Mesenteric fat pad (tissue), 1 donor: Measurements from ENCODE around the gene P2RX1. TPM values are rescaled to one million over a fixed set of nuclear protein-coding genes. Genes with fewer than 3 reads are reported as not detected.
A peak's percentile ranks its signal among the peaks of the same experiment; 100 is the strongest.

Experiments
- DNase-seq: peaks from one replicate; pipeline ENCODE4 v3.0.0-alpha.2; 2020; ENCODE audit warnings: low spot score
- total RNA-seq: library from RNA; stranded (reverse); fragmentation: NEBNext Ultra II Directional; extraction: Animal tissue kit (Norgen Biotek cat#: 25700); gene quantifications from one replicate; pipeline ENCODE4 v1.2.1, GENCODE V29; 2021
- donor health status: DM: yes; HTN: yes; CAD: no.

Gene P2RX1
- total RNA-seq, 1 donor from 2014 or later: 2.3 TPM

DNA sequence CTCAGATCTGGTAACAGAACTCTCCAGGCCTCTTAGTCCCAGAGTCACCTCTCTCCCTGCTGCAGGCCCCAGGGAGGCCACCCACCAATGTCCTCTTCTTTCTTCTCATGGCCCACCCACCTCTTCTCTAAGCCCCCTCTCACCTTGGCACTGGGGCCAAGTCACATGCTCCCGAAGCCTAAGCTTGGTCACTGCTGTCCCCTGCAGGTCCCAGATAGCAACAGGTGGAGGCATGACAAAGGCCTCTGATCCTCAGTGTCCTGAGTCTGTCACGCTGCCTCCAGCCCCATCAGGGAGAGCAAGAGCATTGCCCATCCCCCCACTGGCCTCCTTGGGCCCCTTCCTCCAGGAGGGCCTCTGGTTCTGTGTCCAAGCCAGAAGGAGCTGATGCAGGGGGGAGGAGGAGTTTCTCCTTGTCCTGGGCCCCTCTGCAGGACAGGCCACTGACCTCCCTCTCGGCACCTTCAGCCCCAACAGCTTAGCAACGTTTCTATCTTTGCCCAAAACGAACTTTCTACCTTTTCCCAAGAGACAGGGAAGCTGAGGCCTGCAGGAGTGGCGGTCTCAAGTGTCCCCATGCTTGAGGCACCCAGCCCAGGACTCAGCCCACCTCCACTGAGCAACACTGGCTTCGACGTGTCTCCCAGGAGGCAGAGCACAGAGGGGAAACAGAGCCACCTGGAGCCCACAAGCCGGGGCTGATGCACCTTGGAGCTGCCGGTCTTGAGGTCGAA, 8.6 kb downstream of the P2RX1 start:
- DNase-seq: no peak

DNA sequence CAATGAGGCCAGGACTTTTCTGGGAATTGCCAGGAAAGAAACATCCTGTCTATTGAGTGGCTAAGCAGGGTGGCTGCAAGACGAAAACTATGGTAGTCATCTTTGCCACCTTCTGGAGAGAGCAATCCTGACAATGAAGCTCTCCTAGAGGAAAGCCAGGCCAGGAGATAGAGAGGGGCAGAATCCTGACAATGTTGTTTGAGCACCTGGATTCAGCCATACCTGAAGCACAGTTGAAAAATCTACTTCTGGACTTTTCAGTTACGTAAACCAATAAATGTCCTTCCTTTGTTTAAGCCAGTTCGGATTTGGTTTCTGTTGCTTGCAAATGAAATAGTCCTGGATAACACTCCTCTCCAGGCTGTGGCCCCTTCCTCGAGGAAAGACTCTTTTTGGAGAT, 9.4 kb downstream of the P2RX1 start:
- DNase-seq: no peak

DNA sequence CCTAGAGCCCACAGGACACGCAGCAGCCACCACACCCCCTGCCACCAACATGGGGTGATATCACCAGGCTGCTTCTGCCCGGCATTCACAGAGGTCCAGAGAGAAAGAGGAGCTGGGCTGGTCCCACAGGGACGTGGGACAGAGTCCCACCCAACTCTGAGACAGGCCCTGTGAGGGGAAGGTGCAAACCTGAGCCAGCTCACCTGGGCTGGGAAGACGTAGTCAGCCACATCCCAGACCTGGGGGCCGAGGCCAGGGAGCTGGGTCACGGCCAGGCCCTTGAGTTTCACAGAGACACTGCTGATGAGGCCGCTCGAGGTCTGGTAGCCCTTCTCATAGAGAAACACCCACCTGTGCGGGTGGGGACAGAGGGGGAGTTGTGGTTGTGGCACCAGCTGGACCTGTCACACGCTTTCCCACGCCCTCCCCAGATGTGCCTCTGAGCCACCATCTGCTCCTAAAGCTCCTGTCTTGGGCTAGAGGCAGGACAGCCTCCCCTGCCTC, 11.2 kb downstream of the P2RX1 start:
- DNase-seq: no peak

DNA sequence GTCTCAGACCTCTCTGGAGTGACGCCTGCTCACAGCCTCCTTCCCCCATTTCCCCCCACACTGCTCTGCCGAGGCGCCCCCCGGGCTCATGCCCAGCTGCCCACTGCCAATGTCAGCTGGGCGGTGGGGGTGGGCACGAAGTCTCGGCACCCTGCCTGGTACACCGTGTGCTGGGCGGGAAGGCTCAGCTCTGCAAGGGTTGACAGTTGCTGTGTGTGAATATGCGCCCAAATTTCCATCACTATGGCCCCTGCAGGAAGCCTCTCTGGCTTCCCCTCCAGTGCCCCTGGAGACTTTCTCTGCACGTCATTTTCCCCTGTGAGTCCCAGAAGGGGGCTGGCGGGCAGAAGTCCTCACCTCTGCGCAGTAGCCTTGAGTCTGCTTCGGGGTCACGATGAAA, 11.8 kb downstream of the P2RX1 start:
- DNase-seq: no peak

DNA sequence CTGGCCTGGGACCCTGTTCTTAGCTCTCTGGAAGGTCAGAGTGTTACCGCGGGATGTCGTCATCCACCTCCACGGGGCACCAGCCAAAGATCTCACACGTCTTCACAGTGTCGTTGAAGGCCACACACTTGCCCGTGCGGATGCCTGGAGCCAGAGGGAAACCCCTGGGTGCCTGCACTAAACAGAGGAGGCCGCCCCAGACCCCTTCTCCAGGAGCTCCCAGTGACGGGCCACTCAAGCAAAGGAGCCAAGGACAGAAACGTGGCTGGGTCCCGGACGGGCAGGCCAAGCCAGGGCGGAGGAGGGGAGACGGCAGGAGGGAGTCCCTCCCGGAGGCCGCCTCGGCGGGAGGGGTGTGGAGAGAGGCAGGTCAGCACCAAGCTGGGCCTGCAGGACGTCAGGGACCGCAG, 12.4 kb downstream of the P2RX1 start:
- DNase-seq: no peak

DNA sequence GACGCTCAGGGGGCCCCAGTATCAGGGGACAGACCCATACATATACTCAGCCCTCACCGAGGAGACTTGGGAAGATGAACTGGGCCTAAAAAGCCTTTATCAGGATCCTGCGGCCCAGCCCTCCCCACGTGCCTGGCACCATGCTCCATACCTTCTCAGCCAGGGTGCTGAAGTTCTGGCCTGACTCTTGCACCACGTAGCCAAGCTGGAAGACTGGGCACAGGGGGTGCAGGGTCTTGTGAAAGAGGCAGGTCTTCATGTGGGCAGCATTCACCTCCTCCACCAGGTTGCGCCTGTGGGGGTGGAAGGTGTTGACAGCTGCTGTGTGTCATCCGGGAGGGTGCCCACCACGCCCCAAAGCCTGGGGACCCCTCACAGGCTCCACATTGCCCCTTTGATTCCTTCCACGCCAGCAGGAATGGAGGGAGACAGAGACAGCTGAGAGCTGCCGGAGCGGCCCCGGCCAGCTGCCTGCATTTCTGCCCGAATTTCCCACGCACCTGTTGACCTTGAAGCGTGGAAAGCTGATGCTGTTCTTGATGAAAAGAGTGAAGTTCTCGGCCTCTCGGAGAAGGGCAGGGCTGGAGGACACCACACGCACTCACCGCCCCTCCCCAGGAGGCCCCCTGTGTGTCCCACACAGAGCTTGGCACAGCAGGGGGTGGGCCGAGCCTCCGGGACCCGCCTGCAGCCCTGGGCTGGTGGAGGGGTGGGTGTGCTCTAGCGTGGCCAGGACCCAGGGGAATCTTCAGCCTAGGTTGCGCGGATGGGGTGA, 13.0 kb downstream of the P2RX1 start:
- DNase-seq: no peak

DNA sequence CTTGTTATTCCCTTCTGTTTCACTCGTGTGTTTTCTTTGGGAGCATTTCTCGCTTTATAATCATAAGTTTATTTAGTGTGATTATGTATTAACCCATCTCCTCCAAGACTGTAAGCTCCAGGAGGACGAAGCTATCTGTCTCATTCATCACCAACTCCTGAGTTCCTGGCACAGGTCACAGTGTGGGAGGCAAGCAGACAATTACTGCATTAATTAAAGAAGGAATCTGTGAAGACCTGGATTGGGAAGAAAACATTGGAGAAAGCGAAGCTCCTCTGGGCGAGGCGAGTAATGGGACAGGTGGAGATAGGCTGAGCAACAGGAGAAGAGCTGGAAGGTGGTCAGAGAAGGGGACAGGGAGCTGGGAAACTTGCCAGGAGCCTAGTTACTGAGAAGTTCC, 15.6 kb downstream of the P2RX1 start:
- no peak for DNase-seq

DNA sequence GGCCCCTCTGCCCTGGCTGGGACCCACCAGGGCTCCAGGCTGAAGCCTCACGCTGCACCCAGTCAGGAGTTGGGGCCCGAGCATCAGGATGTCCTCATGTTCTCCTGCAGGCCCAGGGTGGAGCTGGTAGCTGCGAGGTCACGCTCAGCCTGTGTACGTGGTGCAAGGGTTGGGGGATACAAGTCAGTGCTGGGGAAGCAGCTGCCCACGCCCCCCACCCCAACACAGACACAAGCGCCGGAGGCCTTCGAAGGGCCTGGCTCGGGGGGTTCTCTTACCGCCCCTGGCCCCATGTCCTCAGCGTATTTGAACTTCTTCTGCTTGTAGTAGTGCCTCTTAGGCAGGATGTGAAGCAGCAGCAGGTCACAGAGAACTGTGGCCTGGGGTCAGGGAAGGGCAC, 18.5 kb downstream of the P2RX1 start:
- DNase-seq: no peak

DNA sequence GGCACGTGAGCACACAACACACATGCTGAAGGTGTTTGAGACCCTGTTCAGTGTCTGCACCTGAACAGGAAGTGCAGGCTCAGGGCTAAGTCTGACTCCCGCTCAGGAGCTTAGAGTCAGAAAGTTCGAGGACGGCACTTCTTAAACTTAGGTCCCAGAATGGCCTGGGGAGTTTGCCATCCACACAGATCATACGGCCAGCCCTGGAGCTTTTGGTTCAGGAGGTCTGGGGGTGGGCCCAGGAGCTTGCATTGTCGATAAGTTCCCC, 19.4 kb downstream of the P2RX1 start:
- no peak for DNase-seq

DNA sequence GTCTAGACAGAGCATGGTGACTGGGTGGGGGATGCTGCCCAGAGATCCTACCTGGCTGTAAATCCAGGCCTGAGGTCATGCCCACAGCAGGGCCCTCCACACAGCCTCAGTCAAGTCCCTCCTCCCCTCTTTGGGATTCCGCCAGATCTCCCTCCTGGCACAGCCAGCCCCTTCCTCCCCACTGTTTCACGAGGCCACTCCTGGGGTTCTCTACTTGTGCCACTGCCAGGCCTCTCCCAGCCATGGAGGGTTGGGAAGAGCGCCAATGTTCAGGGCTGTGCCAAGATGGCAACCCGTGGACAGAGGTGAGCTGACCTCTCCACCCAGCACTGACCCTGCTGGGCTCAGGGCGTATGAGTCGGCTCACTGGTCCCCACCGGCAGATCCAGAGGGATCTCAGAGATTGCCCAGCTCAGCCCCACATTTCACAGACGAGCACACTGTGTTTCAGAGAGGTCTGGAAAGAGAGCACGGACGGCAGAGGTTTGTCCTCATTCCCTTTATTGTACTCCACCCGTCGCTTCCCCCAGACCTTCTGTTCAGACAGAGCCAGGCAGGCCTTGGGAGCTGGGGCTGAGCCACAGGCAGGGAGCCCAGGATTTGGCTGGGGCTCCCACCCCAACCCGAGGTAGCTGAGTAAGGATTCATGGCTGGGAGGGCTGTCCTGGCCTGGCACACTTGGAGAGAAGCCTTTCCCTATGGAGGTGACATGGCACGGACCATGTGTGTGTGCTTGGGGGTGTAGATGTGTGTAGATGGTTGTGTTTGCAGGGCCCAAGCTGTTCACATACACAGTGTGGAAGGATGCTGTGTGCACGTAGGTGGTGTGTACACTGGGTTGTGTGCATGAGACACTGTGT, 19.9 kb downstream of the P2RX1 start:
- no peak for DNase-seq

DNA sequence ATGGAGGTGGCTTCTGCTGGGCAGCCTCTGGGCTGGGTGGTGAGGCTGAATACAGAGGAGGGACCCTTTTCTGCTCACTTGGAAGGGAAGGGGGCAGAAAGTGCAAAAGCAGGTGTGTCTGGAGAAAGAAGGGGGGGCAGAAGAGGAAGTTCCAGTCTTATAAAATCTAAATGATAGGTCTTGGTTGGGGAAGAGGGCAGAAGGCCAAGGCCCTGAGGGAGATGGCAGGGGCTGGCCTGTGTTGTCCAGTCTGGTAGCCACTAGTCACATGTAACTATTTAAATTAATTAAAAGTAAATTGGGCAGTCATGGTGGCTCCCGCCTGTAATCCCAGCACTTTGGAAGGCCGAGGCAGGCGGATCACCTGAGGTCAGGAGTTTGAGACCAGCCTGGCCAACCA, 20.9 kb downstream of the P2RX1 start:
- no peak for DNase-seq

DNA sequence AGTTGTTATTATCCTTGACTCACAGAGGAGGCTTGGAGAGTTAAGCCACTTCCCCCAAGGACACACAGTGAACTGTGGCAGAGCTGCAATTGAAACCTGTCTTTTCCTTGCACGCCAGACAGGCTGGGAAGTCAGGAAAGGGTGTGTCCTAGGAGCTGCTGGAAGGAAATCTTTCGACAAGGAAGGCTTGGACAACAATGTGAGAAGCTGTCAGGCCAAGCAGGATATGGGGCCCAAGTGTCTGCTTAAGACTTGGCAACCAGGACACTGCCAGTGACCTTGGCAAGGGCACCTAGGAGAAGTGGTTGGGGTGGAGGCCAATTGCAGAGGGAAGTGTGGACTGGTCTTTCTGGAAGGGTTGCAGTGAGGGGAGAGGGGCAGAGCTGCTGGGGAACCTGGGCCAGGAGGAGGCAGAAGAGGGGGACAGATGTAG, 21.3 kb downstream of the P2RX1 start:
- DNase-seq: no peak

DNA sequence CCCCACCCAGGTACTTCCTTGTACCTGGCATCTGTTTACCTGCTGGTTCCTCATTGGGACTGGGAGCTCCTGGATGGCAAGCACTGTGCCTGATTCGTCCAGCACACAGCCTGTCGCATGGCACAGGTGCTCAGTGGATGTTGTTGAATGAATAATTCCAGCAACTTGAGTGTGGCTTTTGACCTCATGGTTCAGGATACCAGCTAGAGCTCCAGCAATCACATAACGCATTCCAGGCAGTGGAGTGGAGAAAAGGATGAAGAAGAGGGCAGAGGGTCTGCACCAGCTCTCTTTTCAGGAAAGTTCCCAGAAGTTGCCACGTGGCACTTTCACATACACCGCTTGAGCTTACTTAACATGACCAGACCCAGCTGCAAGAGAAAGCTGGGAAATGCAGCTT, 22.1 kb downstream of the P2RX1 start:
- no peak for DNase-seq

DNA sequence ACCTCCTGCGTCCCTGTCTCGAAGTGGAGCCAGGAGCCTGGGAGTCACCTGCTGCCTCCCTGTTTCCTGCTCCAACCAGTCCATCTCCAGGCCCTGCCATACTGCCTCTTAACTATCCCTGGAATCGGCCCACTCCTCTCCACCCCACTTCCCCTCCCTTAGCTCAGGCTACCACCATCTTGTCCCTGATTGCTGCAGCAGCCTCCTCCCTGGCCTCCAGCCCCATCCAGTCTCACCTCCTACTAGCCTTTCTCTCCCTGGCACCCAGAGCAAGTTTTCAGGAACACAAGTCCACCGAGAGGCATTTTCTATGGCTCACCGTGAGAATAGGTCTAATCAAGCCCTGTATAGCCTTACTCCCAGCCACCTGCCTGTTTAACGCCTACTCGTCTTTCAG, 22.5 kb downstream of the P2RX1 start:
- DNase-seq: no peak

DNA sequence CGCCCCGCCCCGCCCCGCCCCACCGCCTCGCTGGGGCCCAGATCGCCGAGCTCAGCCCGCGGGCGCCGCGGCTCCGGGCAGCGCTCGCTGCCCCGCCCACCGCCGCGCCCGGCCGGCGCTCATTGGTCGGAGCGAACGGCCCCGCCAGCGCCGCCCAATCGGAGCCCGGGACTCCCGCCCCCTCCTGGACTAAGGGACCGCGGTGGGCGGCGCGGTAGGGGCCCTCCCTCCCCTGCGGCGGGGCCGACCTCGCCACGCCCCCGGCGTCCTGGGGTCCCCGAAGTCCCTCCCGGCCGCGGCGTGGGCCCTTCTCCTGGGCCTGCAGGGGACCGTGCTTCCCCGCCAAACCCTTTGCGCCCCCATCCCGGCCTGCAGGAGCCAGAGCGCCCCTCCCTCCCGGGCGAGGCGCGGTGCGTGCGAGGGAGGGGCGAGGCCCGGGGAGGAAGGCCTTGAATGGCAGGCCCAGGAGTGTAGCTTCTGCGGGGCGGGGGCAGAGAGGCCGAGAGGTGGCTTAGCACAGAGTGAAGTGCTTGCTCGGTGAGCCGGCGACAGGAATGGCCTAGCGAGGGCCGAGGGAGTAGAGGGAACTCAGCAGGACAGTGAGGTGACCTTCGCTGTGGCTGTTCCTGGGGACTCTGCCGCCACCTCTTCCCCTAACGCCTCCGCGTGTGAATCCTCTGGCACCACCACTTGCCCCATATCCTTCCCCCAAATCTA, 23.1 kb downstream of the P2RX1 start, which contains the start of gene CAMKK1:
CAMKK1 (minus strand) TSS at position 51 of the 717 bp plus-strand sequence. CDS start 7,366 bp downstream, outside the sequence.
- peak; percentile 96 for DNase-seq

DNA sequence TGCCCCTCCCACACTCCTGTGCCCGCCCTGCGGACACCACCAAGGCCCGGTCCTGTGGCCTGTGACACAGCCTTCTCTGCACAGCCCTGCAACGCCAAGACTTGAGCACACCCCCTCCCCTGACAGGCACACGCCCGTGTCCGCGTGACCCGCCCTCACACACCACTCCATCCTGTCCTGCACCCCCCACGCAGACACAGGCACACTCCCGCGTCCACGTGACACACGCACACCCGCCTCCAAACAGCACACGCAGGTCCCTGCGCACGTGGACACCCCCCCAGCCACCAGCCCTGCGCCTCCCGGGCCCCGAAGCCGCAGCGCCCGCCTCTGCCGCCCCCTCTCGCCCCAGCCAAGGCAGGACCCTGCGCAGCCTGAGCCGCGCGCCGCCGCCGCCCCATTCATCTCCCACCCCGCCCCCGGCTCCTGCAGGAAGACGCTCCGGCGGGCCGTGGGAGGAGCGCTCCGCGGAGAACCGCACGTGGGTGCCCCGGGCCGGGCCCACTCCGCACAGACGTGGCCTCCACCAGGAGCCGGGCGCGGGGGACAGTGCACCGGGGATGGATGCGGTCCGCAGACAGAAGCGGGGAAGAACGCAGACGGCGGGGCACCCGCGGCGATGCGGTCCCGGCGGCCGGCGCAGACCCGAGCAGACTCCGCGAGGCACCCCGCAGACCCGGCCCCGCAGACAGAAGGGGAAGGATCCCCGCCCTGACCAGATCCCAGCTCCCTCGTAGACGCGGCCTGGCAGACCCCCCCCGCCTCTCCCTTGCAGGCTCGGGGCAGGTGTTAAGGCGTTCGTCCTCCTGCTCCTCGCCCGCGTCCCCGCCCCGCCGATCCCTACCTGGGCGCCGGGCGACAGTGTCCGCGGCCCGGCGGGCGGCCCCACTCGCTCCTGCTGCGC, 23.9 kb downstream of the P2RX1 start:
- peak; percentile 95 for DNase-seq

DNA sequence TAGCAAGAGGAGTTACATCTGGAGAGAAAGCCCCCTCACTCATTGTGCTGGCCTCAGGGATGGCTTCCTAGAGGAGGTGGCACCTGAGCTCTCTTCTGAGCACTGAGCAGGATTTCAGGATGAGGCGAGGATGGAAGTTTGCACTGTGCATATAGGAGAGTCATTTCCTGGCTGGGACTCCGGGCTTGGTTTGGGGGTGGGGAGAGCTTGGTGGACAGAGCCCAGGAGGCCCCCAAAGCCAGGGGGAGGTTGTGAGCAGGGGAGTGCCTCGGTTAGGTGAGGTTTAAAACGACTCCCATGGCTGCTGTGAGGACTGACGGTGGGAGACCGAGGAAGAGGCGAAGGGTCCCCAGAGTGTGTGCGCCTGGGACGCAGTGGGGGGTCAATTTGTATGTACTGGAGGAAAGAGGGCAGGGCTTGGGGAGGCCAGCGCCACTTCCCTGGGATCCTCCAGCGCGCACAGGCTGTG, 24.6 kb downstream of the P2RX1 start:
- no peak for DNase-seq

DNA sequence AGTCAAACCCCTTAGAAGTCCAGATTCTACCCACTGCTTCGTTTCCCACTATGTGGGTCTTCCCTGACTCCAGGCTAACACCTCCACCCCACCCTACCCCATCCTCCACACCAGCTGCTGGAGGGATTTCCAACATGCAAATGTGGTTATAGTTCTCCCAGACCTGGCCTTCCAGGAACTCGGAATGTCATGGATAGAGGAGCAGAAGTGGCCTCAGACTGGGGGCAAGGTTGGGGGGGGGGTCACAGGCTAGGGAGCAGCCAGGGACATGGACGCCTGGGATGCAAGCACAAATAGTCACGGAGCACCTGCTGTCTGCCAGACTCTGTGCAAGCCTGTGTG, 25.4 kb downstream of the P2RX1 start:
- no peak for DNase-seq

DNA sequence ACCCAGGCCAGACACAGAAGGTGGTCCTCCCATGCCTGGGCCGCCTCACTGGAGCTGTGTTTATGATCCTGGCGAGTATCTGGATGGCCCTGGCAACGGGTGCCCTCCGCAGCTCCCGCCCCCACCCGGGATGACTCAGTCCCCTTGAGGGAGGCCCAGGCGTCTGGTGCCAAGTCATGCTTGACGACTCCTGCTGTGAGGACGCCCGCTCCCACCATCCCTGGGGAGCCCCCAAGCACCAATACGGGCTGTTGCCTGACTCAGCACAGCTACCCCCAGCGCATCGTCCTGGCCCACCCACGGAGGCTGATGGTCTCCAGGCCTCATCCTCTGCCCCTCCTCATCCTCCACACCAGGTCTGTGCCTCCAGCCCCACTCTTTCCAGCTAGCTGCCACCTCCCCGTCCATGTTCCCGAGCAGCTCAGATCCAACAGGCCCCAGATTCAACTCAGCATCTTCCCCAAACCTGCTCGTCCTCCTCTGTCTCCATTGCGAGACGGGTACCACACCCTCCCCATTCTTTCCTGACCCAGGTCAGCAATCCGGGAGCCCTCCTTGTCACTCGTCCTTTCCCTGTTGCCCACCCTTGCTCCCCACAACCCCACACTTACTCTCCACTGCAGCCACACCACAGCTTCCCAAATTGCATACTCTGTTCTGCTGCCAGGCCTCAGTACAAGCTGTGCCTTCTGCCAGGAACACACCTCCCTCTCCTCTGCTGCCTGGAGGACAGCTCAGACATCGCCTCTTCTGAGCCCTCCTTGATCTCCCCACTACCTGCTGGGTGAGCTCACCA, 26.0 kb downstream of the P2RX1 start:
- DNase-seq: peak; percentile 95
